HL-60 (cell line): Measurements from ENCODE around the gene BRINP3.

Source experiments
- DNase-seq, 2 experiments: peaks; one replicate each; pipeline ENCODE4 v3.0.0-alpha.2; 2010 to 2020; ENCODE audit warnings: low read depth in 1 of 2, low spot score in 1 of 2
- H3K27ac ChIP-seq: fragments of 250-450 bp; sonication (Bioruptor Pico); replicated peaks from 2 replicates; pipeline ENCODE4 v1.5.1; 2020; ENCODE audit warnings: mild to moderate bottlenecking, moderate library complexity
- H3K27me3 ChIP-seq: fragments of 250-450 bp; sonication (Bioruptor Pico); 2 replicates; pipeline ENCODE4 v1.5.1; 2021; ENCODE audit warnings: mild to moderate bottlenecking, moderate library complexity; ENCODE audit not compliant: insufficient read depth, poor library complexity, severe bottlenecking
- H3K4me3 ChIP-seq: replicated peaks from 2 replicates; pipeline ENCODE4 v1.5.1; 2011; ENCODE audit warnings: mild to moderate bottlenecking, control low read depth, low read length; ENCODE audit not compliant: insufficient read depth
- CTCF ChIP-seq: IDR thresholded peaks from one replicate; pipeline ENCODE4 v1.5.1; 2011; ENCODE audit warnings: low read length, control low read depth, inconsistent platforms; ENCODE audit not compliant: insufficient read depth
- GABPA ChIP-seq: IDR thresholded peaks from 2 replicates; pipeline ENCODE4 v1.6.1; 2012; ENCODE audit warnings: low read depth
- POLR2AphosphoS5 ChIP-seq: IDR thresholded peaks from 2 replicates; pipeline ENCODE4 v1.6.1; 2012; ENCODE audit warnings: low read depth
- REST ChIP-seq: IDR thresholded peaks from 2 replicates; pipeline ENCODE4 v1.6.1; 2012; ENCODE audit warnings: low read depth; ENCODE audit not compliant: insufficient replicate concordance
- SPI1 ChIP-seq: IDR thresholded peaks from 2 replicates; pipeline ENCODE4 v1.6.1; 2012; ENCODE audit warnings: low read depth, mild to moderate bottlenecking, borderline replicate concordance

The BRINP3 gene

GRCh38 chr1:190196020-190196419 lies 281.6 kb downstream of the BRINP3 start:
- TF ChIP-seq SPI1, result no peak
- TF ChIP-seq POLR2AphosphoS5, result no peak
- TF ChIP-seq CTCF, result no peak
- no peak for TF ChIP-seq GABPA
- TF ChIP-seq REST, result no peak
- DNase-seq, result no peak

GRCh38 chr1:190193508-190194115 lies 284.1 kb downstream of the BRINP3 start:
- no peak overlapping the region for H3K27ac ChIP-seq
- TF ChIP-seq CTCF, result no peak
- no peak for TF ChIP-seq REST
- no peak for TF ChIP-seq SPI1
- no peak for TF ChIP-seq POLR2AphosphoS5
- no peak for TF ChIP-seq GABPA
- no peak for DNase-seq

More at GRCh38 chr1:190196020-190196419, 281.6 kb downstream of the BRINP3 start:
- Histone ChIP-seq H3K27me3 (no peaks in the 10 kb centered on the region), H3K4me3 (no peak overlapping the region), H3K27ac (no peak overlapping the region)

GRCh38 chr1:190192627-190193026 lies 285.0 kb downstream of the BRINP3 start:
- no peak overlapping the region for H3K27ac ChIP-seq
- no peak for TF ChIP-seq REST
- H3K27me3 ChIP-seq, result no peaks in the 10 kb centered on the region
- no peak for DNase-seq
- no peak overlapping the region for H3K4me3 ChIP-seq

More at GRCh38 chr1:190193508-190194115, 284.1 kb downstream of the BRINP3 start:
- H3K27me3 ChIP-seq, result no peaks in the 10 kb centered on the region
- H3K4me3 ChIP-seq, result no peak overlapping the region

GRCh38 chr1:190183588-190183987 lies 294.1 kb downstream of the BRINP3 start:
- Histone ChIP-seq H3K27me3 (no peaks in the 10 kb centered on the region), H3K27ac (no peak overlapping the region), H3K4me3 (no peak overlapping the region)
- no peak for DNase-seq
- no peak for TF ChIP-seq SPI1
- TF ChIP-seq REST, result no peak
- no peak for TF ChIP-seq POLR2AphosphoS5
- TF ChIP-seq CTCF, result no peak
- TF ChIP-seq GABPA, result no peak
